Endometrial microvascular endothelial cells (primary cell): Measurements from ENCODE around the gene WNT7B. TPM values are rescaled to one million over a fixed set of nuclear protein-coding genes. Genes with fewer than 3 reads are reported as not detected.
"Not testable (repeated sequence)": the region's sequence is repeated elsewhere in the genome, so short reads cannot be mapped to it uniquely, and the experiment has no call there.

Experiments used
- in situ Hi-C: cut with HindIII; loops from 2 replicates; pipeline ENCODE4 v1.10.0; 2017; ENCODE audit warnings: low sequenced_read_pairs, low pct_unique_long_range_greater_than_20kb; ENCODE audit errors: inconsistent ontology term
- total RNA-seq: library from RNA; depleted of rRNA; stranded (reverse); fragments of >200 nt; gene quantifications from one replicate; pipeline ENCODE4 v1.2.3, GENCODE V29; 2015; ENCODE audit errors: inconsistent ontology term

Gene WNT7B
- total RNA-seq, 1 donor from 2014 or later, result 0.19 TPM

- in situ Hi-C loops, result no loop called here
Observed at GRCh38 chr22:46009730-46010129, 32.8 kb upstream of the WNT7B start.

GRCh38 chr22:46008836-46009596, 32.1 kb upstream of the WNT7B start:
- in situ Hi-C loops, result no loop called here

- in situ Hi-C loops, result no loop called here
Observed at GRCh38 chr22:46008291-46008690, 31.3 kb upstream of the WNT7B start.

DNA sequence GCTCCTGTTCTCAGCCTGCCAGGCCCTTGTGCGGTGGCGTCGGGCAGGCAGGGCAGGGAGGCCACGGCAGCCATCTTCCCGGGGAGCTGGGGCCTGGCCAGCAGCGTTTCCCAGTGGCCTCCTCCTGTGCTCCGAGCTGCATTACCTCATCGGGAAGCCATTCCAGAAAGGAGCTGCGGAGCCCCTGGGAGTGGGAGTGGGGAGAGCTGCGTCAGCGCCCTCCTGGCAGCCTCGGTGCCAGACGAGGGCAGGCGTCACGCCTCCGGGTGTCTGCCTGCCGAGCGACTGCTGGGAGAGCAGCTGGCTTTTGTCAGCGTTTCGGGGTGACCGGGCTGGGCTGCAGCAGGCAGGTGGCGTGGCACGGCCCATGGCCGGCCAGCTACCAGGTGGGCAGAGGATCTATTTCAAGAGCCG, 30.9 kb upstream of the WNT7B start:
- in situ Hi-C loops, result no loop called here

- in situ Hi-C loops, result no loop called here
Observed at GRCh38 chr22:46007003-46007847, 30.3 kb upstream of the WNT7B start.

- in situ Hi-C loops, result no loop called here
Observed at GRCh38 chr22:46006379-46007002, 29.5 kb upstream of the WNT7B start.

DNA sequence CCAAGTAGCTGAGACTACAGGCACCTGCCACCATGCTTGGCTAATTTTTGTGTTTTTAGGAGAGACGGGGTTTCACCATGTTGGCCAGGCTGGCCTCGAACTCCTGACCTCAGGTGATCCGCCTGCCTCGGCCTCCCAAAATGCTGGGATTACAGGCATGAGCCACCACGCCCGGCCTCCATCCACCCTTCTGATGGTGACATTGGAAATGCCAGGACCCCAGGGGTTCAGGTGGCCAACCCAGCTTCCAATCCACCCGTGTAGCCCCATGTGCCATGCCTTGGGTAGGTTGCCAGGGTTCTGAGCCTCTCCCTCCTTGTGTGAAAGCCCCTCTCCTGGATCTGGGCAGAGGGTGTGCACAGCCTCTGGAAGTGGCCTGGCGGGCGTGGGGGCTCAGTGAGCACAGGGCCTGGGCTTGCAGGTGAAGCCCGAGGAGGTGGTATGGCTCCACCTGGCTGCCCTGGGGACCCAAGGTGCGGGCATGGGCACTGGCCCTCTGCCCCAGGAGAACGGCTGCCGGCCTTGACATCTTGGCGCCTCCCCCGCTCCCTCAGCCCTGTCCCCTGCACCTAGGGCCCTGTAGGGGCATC, 28.2 kb upstream of the WNT7B start:
- in situ Hi-C loops, result not testable (repeated sequence)

DNA sequence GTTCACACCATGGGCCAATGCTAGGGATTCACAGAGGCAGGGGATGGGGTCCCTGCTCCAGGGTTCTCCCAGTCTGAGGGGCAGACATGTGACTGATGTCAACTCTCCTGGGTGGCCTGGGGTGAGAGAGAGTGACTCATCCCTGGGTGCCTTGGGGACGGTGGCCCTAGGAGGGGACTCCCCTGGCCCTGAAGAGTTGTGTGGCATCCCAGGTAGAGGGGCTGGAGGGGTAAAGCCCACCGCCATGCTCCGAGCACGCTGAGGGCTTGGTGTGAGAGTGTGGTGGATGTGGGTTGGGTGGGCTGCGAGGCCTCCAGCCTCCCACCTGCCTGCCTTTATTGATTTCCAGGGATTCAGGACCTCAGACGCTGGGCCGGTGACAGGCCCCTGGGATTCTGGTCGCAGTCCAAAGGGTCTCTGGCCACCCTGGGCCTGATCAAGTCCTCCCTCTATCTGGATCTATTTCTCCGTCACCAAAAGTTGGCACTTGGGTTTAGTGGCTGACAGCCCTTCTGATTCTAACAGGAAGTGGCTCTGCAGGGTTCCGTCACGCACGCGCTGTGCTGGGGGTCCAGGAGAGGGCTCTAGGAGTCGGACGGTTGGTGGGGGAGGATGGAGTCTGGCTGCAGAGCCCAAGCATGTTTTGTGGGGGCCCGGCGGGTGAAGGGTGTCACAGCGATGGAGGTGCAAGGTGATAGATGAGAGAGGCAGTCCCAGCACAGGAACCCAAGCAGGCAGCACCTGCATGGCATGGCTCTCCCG, 27.3 kb upstream of the WNT7B start:
- in situ Hi-C loops, result no loop called here

DNA sequence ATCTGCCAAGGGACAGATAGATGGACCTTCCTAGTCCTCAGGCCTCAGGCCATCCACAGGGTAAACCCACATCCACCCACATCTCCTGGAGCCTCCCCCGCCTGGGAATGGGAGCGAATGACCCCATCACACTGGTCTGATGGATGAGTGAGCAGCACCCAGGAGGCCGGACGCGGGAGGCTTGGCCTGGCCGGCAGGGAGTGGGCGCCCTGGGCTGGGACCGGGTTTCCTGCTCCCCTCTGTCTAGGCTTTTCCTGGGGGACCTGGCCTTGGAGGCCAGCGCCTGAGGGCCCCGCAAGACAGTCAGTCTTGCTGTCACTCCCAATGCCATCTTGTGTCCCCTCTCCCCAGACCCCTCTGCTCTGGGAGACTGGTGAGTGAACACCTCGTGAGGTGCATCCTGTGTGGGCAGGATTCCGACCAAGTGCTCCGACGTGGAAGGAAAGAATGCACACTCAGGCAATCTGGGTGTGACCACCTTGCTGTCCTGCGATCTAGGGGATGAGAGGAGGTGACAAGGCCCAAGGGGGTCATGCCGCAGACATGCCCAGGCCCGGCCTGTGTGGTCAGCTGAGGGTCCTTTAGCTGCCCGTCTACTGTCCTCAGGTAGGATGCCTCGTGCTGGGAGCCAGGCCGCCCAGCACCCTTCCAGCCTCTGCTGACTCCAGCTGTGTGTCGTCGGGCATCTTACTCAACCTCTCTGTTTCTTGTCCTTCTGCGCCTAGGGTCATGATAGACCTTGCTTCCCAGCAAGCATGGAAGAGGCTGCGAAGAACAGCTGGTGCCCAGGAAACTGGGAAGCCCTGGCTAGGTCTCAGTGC, 26.5 kb upstream of the WNT7B start:
- in situ Hi-C loops, result no loop called here

DNA sequence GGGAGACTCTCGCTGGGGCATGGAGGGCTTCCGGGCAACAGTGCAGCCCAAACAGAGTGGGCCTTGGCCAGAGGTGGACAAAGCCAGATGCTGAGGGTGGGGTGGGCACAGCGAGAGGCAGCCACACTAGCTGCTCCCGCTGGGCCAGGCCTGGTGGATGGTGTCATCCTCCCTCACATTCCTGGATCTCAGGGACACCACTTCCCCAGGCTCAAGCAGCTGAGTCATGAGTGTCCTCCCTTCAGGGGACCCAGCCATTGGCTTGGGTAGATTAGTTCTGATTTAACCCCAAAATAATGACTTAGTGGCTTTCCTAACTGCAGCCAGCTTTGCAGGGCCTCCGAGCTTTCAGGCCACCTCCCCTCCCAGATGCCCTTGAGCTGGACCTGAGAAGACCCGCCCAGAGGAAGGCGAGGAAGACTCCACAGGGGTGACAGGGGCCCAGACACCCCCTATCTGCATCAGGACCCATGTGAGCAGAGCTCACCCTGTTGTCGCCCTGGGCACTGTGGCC, 25.9 kb upstream of the WNT7B start:
- in situ Hi-C loops, result no loop called here

DNA sequence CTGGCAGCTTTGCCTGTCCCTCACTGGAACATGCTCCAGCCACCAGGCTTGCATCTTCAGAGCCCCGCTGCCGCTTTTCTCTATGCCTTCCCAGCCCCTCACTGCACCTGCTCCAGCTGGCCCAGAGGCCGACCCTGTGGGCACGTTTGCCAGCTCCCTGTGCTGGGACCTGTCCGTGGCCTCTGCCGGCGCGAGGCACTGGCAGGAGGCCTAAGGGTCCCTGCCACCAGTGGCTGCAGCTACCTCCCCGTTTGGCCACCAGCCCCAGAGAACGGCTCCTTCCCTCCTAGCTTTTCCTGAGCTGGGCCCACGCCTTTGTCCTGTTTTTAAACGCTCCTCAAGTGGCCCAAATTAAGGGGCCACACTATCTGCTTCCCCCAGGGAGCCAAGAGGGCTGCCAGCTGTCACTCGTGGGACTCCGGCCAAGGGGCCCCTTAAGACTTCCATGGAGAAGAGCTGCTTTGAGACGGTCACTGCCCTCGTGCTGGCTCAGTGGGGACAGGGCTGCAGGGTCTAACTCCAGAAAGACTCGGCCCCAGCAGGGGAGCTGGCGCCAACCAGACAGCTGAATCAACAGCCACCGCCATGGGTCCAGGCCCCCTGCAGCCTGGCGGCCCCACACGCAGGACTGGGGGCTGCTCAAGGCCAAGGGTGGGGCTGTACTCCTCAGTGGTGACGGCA, 24.6 kb upstream of the WNT7B start:
- in situ Hi-C loops, result no loop called here

DNA sequence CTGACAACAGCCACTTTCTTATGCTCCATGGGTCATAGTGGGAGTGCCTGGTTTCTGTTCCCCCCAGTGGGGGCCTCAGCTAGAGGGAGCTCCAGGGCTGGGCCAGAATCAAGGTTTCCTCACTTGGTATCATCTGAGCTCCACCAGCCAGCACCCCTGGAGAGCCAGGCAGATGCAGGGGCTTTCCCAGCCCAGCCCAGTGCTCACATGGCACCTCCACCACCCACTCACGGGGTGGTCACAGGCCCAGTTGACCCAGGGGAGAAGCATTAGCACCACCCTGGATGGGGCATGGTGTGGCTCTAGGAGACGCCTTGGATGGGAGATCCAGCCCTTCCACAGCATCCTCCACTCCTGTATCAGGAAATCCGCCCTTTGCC, 24.1 kb upstream of the WNT7B start:
- in situ Hi-C loops, result no loop called here

DNA sequence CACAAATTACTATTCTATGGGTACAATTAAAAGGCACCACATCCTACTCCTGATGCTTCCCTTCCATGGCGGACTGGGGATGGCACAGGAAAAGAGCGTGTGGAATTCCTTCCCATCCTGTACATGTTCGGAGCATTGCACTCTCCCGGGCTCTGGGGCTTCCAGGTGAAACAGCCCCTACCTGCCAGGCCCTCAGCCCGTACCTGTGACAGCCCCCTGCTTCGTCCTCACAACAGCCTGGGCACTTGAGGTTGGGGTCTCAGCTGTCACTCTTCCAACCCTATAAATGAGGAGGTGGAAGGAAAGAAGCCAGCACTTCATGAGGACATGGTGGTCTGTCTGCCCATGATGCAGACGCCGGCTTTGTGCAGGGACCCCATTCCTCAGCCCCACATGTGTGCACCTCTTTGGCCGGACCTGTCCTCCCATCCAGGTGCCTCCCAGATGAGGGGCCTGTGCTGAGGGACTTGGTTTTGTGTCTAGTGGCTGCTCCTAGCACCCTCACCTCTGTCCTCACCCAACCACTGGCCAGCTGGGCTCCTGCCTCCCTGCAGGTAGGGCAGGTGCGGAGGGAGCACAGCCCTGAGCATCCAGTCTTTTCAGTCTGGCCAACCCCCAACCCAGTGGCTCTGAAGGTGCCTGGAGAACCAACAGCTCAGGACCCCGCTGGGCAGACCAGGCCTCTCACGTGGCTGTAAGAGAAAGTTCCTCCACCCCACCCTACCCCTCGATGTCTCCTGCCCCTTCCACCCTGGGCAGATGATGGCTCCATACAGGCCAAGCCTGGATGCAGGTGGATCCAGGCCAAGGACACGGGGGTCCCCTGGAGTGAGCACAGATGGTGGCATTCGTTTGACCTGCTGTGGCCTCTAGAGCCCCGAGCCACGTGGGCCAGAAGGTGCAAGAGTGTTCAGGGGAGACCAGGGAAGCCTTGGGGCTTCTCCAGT, 23.4 kb upstream of the WNT7B start:
- in situ Hi-C loops, result no loop called here

DNA sequence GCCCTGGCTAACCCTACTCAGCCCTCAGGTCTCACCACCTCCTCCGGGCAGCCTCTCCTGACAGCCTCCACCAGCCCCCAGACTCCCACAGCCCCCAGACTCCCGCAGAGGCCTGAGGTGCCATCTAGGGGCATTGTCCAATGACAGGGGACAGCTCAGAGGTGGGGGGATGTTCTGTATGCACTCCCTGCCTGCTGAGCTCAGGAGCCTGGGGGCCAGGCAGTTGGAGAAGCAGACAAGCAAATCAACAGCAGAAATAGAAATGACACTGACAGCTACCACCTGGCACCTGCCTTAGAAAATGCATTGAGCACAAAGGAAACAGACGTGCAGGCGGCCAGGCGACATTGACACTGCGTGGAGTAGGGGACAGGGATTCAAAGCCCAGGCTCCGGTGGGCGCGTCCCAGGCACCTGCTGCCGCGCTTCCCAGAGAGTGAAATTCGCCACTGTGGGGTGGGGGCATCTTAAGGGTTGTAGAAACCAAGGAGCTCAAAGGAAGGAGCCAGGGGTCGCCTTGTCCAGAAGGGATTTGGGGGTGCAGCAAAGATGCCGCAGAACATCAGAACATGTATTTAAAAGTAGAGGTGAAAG, 22.5 kb upstream of the WNT7B start:
- in situ Hi-C loops, result no loop called here

DNA sequence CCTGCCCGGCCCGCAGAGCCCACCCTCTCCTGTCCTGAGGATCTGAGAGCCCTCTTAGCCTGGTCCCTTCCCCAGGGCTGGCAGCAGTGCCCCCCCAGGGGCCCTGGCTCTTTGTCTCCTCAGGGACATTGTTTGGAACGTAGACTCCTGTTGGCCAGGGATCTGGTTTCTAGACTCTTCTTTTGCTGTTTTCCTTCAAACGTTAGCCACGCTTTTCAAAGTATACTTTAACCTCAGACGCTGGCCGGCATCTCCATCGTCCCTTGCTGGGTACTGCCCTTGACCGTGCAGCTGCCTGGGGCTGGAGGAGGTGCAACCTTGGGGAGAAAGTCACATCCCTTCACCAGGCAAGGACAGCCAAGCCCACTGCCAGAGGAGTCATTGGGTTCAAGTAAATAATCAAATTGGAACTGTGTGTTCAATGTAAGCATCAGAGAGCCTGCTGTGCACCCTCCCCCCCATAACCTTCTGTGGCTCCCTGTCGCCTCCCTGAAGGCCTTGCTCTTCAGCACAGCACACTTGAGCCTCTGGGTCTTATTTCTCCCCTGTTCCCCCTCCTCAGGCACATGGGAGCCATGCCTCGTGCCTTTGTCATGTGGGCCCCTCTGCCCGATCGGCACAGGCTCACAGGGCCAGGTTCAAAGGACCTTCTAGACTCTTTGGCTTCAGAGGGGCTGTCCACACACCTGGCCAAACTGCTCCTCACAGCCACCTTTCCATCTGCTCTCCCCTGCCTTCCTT, 21.8 kb upstream of the WNT7B start:
- in situ Hi-C loops, result no loop called here
